Calu3 (cell line): Measurements from ENCODE around the gene ATOX1. TPM values are rescaled to one million over a fixed set of nuclear protein-coding genes. Genes with fewer than 3 reads are reported as not detected.

Experiments
- BruUV-seq: library from RNA; stranded (reverse); fragments of 400-500 nt; replicated peaks from 2 replicates; lab custom pipeline; 2021; lab: Mats Ljungman, UMichigan
- CTCF ChIA-PET: fragments of 300-600 bp; sonication (Branson Sonifier 250); formaldehyde crosslinking; loops from one replicate; lab custom pipeline; 2022; ENCODE audit warnings: antibody characterized with exemption; lab: Charles Lee
- DNase-seq: peaks from one replicate; pipeline ENCODE4 v3.0.0; 2022
- H3K27ac Mint-ChIP-seq: one replicate; pipeline ENCODE4 v1.8.0; 2022; ENCODE audit warnings: mixed read lengths; ENCODE audit not compliant: unreplicated experiment
- H3K27me3 Mint-ChIP-seq: one replicate; pipeline ENCODE4 v1.8.0; 2022; ENCODE audit warnings: mixed read lengths; ENCODE audit not compliant: unreplicated experiment
- H3K36me3 Mint-ChIP-seq: one replicate; pipeline ENCODE4 v1.8.0; 2022; ENCODE audit warnings: mild to moderate bottlenecking, moderate library complexity, mixed read lengths; ENCODE audit not compliant: insufficient read depth, unreplicated experiment
- H3K4me1 Mint-ChIP-seq: one replicate; pipeline ENCODE4 v1.8.0; 2022; ENCODE audit warnings: mild to moderate bottlenecking, low read depth, mixed read lengths; ENCODE audit not compliant: unreplicated experiment
- H3K4me3 Mint-ChIP-seq: one replicate; pipeline ENCODE4 v1.8.0; 2022; ENCODE audit warnings: mild to moderate bottlenecking, low read depth, moderate library complexity, mixed read lengths; ENCODE audit not compliant: unreplicated experiment
- H3K9me3 Mint-ChIP-seq: one replicate; pipeline ENCODE4 v1.8.0; 2022; ENCODE audit warnings: low read depth, mixed read lengths; ENCODE audit not compliant: unreplicated experiment
- CTCF ChIP-seq: fragments of 200-600 bp; IDR thresholded peaks from one replicate; pipeline ENCODE4 v1.8.0; 2022; ENCODE audit warnings: antibody characterized with exemption; ENCODE audit not compliant: unreplicated experiment
- intact Hi-C: fragments of 100-400 bp; cut with micrococcal nuclease; formaldehyde crosslinking; loops from one replicate; pipeline ENCODE4 v1.10.0; 2022; ENCODE audit not compliant: unreplicated experiment
- total RNA-seq: library from RNA; stranded (reverse); gene quantifications from 2 replicates; pipeline ENCODE4 v1.2.3, GENCODE V29; 2022

Gene ATOX1
- total RNA-seq, 1 experiment from 2014 or later, result 239 TPM

- Mint-ChIP-seq H3K27me3 (no peaks in the 10 kb centered on the region), H3K9me3 (no peaks in the 10 kb centered on the region), H3K36me3 (peaks cover 49% of the 10 kb centered on the region), H3K4me1 (peaks cover 61% of the 10 kb centered on the region), H3K27ac (peak overlapping the region; percentile 60), H3K4me3 (peak overlapping the region; percentile 18)
- no peak for TF ChIP-seq CTCF
- CTCF ChIA-PET, result interaction anchor here (0.6 to 3.8 kb wide), 9 partner anchors 10 to 759 kb away, joined by 3 to 48 read pairs (median 6); partner anchors contain the start of gene G3BP1
- BruUV-seq, result no TSS peak
- intact Hi-C loops, result loop anchor here (1.0 to 10.0 kb wide), 4 partner anchors 30 to 294 kb away; partner anchors contain the start of genes G3BP1 and SLC36A1
- no peak for DNase-seq
Measured at GRCh38 chr5:151740958-151741373, 17.5 kb downstream of the ATOX1 start.

GRCh38 chr5:151740336-151740942 is 18.0 kb downstream of the ATOX1 start:
- Mint-ChIP-seq H3K4me1 (peaks cover 56% of the 10 kb centered on the region), H3K27me3 (no peaks in the 10 kb centered on the region), H3K27ac (peak overlapping the region; percentile 60), H3K9me3 (no peaks in the 10 kb centered on the region), H3K36me3 (peaks cover 46% of the 10 kb centered on the region), H3K4me3 (peak overlapping the region; percentile 18)
- CTCF ChIA-PET, result interaction anchor here (1.3 to 3.8 kb wide), 6 partner anchors 10 to 88 kb away, joined by 3 to 48 read pairs (median 4); no protein-coding TSS in a partner anchor
- no TSS peak for BruUV-seq
- TF ChIP-seq CTCF, result peak; percentile 88
- DNase-seq, result peak; percentile 74
- intact Hi-C loops, result loop anchor here (1.0 to 10.0 kb wide), 3 partner anchors 81 to 294 kb away; partner anchors contain the start of gene SLC36A1

GRCh38 chr5:151739939-151740335 is 18.5 kb downstream of the ATOX1 start:
- Mint-ChIP-seq H3K27ac (peak overlapping the region; percentile 60), H3K36me3 (peaks cover 41% of the 10 kb centered on the region), H3K4me3 (no peak overlapping the region), H3K4me1 (peaks cover 51% of the 10 kb centered on the region), H3K27me3 (no peaks in the 10 kb centered on the region), H3K9me3 (no peaks in the 10 kb centered on the region)
- no peak for TF ChIP-seq CTCF
- no peak for DNase-seq
- intact Hi-C loops, result loop anchor here (1.0 to 10.0 kb wide), 3 partner anchors 81 to 293 kb away; partner anchors contain the start of gene SLC36A1
- CTCF ChIA-PET, result interaction anchor here (0.6 to 3.8 kb wide), 6 partner anchors 18 to 88 kb away, joined by 3 to 48 read pairs (median 5); no protein-coding TSS in a partner anchor
- no TSS peak for BruUV-seq

- intact Hi-C loops, result no loop called here
- no peak for TF ChIP-seq CTCF
- H3K27me3 Mint-ChIP-seq, result no peaks in the 10 kb centered on the region
- peaks cover 45% of the 10 kb centered on the region for H3K4me1 Mint-ChIP-seq
- no peak for DNase-seq
- no peaks in the 10 kb centered on the region for H3K9me3 Mint-ChIP-seq
- BruUV-seq, result no TSS peak
- H3K27ac Mint-ChIP-seq, result peak overlapping the region; percentile 2
- H3K4me3 Mint-ChIP-seq, result no peak overlapping the region
- peaks cover 36% of the 10 kb centered on the region for H3K36me3 Mint-ChIP-seq
- CTCF ChIA-PET, result interaction anchor here (0.6 to 3.8 kb wide), 5 partner anchors 18 to 87 kb away, joined by 3 to 48 read pairs (median 6); no protein-coding TSS in a partner anchor
Measured at GRCh38 chr5:151739395-151739794, 19.0 kb downstream of the ATOX1 start.
